Thymus (tissue), 11 donors: ENCODE results near the gene HIC1. TPM values are rescaled to one million over a fixed set of nuclear protein-coding genes. Genes with fewer than 3 reads are reported as not detected.

Experiments
- DNase-seq, 9 donors: peaks; one replicate each; pipeline ENCODE4 v3.0.0-alpha.2; 2013; ENCODE audit warnings: low spot score in 9 of 9, low read depth in 6 of 9, missing footprints in 1 of 9
- H3K27ac ChIP-seq, 2 donors: one replicate each; pipeline ENCODE4 v1.5.1; 2013; ENCODE audit warnings: control low read depth in 1 of 2, low read depth in 1 of 2, low read length in 1 of 2, mild to moderate bottlenecking in 1 of 2, moderate library complexity in 1 of 2
- H3K27me3 ChIP-seq, 2 donors: one replicate each; pipeline ENCODE4 v1.5.1; 2013; ENCODE audit warnings: low read length in 1 of 2; ENCODE audit not compliant: control insufficient read depth in 2 of 2, insufficient read depth in 1 of 2
- H3K36me3 ChIP-seq, 2 donors: one replicate each; pipeline ENCODE4 v1.5.1; 2013; ENCODE audit warnings: low read length in 1 of 2, mild to moderate bottlenecking in 1 of 2, moderate library complexity in 1 of 2; ENCODE audit not compliant: control insufficient read depth in 2 of 2, insufficient read depth in 2 of 2
- H3K4me1 ChIP-seq, 2 donors: one replicate each; pipeline ENCODE4 v1.5.1; 2013; ENCODE audit warnings: low read length in 2 of 2; ENCODE audit not compliant: control insufficient read depth in 2 of 2, insufficient read depth in 2 of 2
- H3K4me3 ChIP-seq, 2 donors: one replicate each; pipeline ENCODE4 v1.5.1; 2013; ENCODE audit warnings: low read length in 2 of 2, control low read depth in 1 of 2, mild to moderate bottlenecking in 1 of 2
- H3K9me3 ChIP-seq, 2 donors: one replicate each; pipeline ENCODE4 v1.5.1; 2013; ENCODE audit warnings: low read length in 1 of 2, mild to moderate bottlenecking in 1 of 2; ENCODE audit not compliant: control insufficient read depth in 2 of 2, insufficient read depth in 1 of 2
- WGBS: extraction: QIAGEN DNeasy Blood & Tissue Kit; methylation state at CpG from one replicate; pipeline ENCODE4 v1.1.7; 2013; 5-methylcytosine and 5-hydroxymethylcytosine counted together
- polyA plus RNA-seq: library from polyadenylated mRNA; stranded (reverse); fragments of 200-250 nt; gene quantifications from one replicate; pipeline ENCODE4 v1.2.3, GENCODE V29; 2013
- total RNA-seq: library from RNA; stranded (reverse); fragments of 120-200 nt; gene quantifications from one replicate; pipeline ENCODE4 v1.2.4, GENCODE V29; 2013
- donor health status: healthy.

Gene HIC1
- total and polyA plus RNA-seq, 2 donors = 4.2 to 11.8 TPM

DNA sequence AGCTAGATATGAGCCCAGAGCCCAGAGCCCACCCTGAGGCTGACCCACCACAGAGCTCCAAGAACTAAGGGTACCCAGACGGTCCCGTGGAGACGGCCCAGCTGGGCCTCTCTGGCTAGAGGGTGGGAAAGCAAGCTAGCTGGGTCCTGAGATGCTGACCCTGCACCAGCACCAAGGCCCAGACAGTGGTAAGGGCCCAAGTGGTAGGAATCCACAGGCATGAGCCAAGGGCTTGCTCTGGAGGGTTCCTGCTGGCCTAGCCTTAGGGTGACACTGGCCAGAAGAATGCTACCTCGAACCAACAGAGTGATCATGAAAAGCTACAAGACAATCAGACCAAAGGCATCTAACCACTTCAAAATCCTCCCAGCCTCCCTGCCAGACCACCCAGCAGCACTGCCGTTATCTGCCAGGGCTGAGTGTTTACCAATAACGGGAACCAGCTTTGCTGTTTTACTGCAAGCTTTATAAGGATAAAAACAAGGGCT, 13.2 kb downstream of the HIC1 start:
- H3K27ac ChIP-seq = peak overlapping the region; percentile 43 to 55
- no peaks in the 10 kb centered on the region for H3K27me3 ChIP-seq
- no peak for DNase-seq
- peaks cover 75 to 76% of the 10 kb centered on the region in 2 donors for H3K36me3 ChIP-seq
- H3K4me3 ChIP-seq = no peak overlapping the region
- H3K4me1 ChIP-seq = peaks cover 9 to 57% of the 10 kb centered on the region in 2 donors
- 81% methylated on average over 6 of the region's 6 CpGs for WGBS
- no peaks in the 10 kb centered on the region for H3K9me3 ChIP-seq

- H3K4me3 ChIP-seq = no peak overlapping the region
- 80% methylated on average over 15 of the region's 15 CpGs for WGBS
- H3K36me3 ChIP-seq = peaks cover 70 to 71% of the 10 kb centered on the region in 2 donors
- H3K27me3 ChIP-seq = no peaks in the 10 kb centered on the region
- H3K9me3 ChIP-seq = no peaks in the 10 kb centered on the region
- no peak overlapping the region for H3K27ac ChIP-seq
- no peak for DNase-seq
- H3K4me1 ChIP-seq = peaks cover 9 to 55% of the 10 kb centered on the region in 2 donors
Observed at GRCh38 chr17:2068519-2069051, 13.7 kb downstream of the HIC1 start.

DNA sequence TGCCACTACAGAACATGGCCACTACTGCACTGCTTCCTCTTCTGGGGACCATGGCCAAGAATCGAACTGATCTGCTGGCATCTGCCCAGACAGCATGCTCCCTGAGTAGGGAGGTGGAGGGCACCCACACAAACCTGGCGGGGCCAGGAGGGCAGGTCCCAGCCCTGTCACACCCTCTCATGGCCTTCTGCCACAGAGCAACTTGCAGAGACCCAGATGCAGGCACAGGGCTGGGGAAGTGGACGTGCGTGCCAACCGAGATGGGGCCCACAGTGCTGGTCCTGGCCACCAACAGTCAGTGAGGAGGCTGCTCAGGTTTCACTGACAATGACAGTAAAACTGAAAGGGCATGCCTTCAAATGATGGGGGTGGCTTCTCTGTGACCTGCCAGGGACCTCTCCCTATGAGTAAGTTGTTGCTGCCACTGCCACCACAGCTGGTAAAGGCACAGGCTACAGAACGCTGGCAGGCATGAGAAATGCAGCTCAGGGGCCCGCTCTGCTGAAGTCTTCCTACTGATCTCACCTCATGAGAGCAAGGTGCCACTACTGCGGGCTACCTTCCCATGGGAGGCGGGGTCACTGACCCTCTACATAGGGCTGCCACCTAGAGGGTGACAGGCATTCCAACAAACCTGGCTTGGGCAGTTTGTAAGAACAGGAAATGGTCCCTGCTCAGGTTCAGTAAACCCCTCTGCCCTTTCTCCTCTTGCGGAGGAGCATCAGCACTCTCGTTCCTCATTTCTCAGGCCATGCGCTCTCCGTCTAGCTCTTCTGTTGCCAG, 15.5 kb downstream of the HIC1 start:
- no peaks in the 10 kb centered on the region for H3K27me3 ChIP-seq
- no peaks in the 10 kb centered on the region for H3K9me3 ChIP-seq
- no peak overlapping the region for H3K4me3 ChIP-seq
- no peak for DNase-seq
- no peak overlapping the region for H3K27ac ChIP-seq
- H3K36me3 ChIP-seq = peaks cover 52 to 57% of the 10 kb centered on the region in 2 donors
- peaks cover 9 to 46% of the 10 kb centered on the region in 2 donors for H3K4me1 ChIP-seq
- 93% methylated on average over 13 of the region's 13 CpGs for WGBS

DNA sequence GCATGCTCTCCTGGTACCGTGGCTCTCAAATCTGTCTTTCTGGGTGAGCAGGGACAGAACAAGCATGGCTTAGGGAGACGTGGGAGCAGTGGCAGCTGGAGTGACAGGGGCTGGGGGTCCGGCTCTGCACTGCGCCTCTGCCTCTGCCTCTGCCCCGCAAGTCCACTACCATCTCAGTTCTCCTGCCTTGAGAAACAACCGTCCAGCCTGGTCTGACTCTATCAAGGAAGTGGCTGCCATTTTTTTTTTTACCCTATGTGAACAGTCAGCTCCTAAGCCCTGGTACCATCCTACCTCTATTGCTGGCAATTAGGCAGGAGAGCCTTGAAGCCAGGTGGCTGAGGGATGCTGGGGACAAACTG, 16.1 kb downstream of the HIC1 start:
- H3K27ac ChIP-seq = peak overlapping the region in 1 of 2 donors; percentile 40
- peaks cover 49 to 57% of the 10 kb centered on the region in 2 donors for H3K36me3 ChIP-seq
- H3K9me3 ChIP-seq = no peaks in the 10 kb centered on the region
- H3K4me3 ChIP-seq = no peak overlapping the region
- H3K27me3 ChIP-seq = no peaks in the 10 kb centered on the region
- no peak for DNase-seq
- peaks cover 9 to 47% of the 10 kb centered on the region in 2 donors for H3K4me1 ChIP-seq
- WGBS = 95% methylated on average over 6 of the region's 6 CpGs

DNA sequence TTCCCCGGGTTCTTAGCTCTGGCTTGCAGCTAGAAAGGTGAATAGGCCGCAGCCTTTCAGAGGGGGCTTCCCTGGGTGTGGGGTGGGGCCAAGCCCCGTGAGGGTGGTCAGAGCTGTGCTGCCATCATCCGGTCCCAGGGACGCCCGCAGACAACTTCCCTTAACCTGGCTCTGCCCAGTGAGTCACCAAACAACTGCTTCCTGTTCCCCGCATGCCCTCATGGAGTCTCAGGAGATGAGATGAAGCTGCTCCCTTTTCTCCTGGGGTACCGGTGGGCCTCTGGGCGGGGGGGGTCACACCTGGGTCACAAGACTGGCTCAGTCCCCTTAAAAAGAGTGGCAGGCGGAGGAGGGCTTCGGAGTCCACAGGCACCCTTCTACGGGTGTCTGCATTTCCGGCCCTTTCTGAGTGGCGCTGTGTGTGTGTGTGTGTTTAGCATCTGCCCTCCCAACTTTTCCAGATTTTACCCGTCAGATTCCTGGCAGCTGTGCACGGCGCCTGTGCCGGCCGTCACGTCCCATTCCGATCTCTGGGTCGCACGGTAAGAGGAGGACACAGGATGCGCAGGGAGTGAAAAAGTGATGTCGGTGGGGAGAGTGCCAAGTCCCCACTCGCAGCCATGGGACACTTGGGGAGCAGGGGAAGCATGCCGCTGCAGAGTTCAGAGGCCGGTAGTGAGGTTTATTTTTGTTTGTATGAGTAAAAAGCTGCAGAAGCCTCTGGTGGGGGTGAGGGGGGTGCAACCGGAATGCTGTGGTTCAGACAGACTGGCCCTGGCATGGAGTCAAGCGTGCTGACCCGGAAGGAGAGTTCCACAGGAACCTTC, 16.8 kb downstream of the HIC1 start:
- peaks cover 45 to 54% of the 10 kb centered on the region in 2 donors for H3K36me3 ChIP-seq
- H3K9me3 ChIP-seq = no peaks in the 10 kb centered on the region
- peak overlapping the region in 1 of 2 donors; percentile 46 for H3K27ac ChIP-seq
- H3K27me3 ChIP-seq = no peaks in the 10 kb centered on the region
- H3K4me3 ChIP-seq = no peak overlapping the region
- 95% methylated on average over 31 of the region's 31 CpGs for WGBS
- peaks cover 9 to 52% of the 10 kb centered on the region in 2 donors for H3K4me1 ChIP-seq
- DNase-seq = no peak

DNA sequence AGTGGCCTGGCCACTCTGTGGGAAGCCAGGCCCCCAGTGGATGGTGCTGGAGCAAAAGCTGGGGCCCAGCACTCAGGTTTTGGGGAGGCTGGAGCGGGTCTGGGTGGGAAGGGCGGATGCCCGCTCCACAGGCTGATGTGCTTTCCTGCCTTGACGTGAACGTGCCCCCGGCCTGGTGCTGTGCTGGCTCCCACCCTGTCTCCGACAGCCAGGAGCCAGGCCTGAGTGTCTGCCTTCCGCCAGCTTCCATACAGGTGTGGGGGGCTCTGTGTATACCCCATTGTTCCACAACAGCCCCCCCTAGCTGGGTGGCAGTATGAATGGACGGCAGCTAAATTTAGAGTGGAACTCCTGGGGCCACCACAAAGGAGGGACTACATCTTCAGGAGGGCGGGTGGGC, 20.0 kb downstream of the HIC1 start:
- no peak for DNase-seq
- peaks cover 0 to 40% of the 10 kb centered on the region in 2 donors for H3K4me1 ChIP-seq
- WGBS = 90% methylated on average over 10 of the region's 10 CpGs
- H3K27ac ChIP-seq = no peak overlapping the region
- no peak overlapping the region for H3K4me3 ChIP-seq
- no peaks in the 10 kb centered on the region for H3K9me3 ChIP-seq
- peaks cover 47 to 51% of the 10 kb centered on the region in 2 donors for H3K36me3 ChIP-seq
- H3K27me3 ChIP-seq = no peaks in the 10 kb centered on the region

DNA sequence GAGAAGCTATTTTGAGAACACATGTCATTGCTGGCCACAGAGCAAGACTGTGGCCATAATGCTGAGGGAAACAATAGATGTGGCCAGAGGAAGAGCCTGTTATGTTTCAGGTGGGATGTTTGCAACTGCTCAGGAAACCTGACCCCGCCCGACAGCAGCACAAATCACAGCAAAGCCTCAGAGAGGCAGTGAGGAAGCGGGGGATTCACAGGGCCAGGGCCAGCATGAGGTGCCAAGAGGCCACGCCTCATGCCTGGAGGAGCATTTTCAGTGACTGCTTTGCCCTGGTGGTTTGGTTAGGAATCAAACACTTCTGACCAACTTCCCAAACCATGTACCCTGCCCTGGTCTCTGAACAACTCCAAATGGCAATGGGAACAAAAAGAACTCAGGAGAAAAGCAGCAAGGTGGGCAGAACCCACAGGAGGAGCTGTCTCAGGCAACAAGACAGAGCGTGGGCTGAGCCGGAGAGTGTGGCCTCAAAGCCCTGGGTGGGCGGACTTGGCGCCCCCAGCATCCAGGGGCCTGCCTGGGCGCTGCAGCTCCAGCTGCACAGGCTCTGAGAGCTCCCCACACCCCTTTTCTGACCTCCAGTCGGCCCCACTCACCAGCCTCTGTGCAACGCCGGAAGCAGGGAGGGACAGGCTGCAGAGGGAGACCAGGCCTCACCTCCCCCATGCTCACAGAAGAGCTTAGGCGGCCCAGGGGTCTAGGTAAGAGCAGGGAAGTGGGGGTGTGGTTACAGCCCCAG, 20.6 kb downstream of the HIC1 start:
- Histone ChIP-seq H3K4me1 (peaks cover 0 to 37% of the 10 kb centered on the region in 2 donors), H3K36me3 (peaks cover 47 to 49% of the 10 kb centered on the region in 2 donors), H3K9me3 (no peaks in the 10 kb centered on the region), H3K4me3 (no peak overlapping the region), H3K27ac (peak overlapping the region; percentile 58 to 65), H3K27me3 (no peaks in the 10 kb centered on the region)
- no peak for DNase-seq
- 82% methylated on average over 13 of the region's 13 CpGs for WGBS

DNA sequence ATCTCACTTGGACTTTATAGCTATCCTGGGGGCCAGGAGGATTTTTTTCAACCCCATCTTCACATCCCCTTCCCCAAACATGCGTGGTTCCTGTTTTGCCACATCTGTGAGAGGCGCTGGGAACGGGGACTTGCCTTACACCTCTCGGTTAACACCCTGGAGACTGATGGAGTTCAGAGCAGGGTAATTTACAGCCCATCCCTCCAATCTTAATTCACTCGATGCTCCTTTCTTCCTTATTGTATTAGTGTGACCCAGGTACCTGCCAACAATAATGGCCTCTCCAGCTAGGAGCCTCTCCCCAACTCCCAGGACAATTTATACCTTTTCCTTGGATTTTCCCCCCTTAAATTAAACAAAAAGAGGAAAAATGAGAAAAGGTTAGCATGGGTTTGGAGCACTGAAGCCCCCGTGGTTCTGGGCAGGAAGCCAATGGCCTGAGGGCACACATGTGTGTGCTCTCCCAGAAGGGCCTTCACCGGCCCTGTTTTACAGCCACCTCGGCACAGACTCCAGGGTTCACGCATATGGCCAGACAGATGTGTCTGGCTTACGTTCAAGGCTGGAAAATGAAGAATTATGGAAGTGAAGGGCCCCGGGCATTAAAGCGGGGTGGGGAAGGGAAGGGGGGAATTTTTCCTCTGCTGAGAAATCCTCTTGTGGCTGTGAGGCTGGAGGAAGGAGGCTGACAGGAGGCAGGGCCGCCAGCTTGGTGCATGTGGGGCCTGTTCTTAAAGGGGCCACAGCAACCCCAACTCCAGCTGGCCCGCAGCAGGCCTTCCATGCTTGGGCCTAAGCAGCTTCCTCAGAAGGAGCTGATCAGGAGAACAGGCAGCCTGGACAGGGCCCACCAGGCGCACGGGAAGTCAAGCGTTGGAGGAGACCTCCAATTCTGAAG, 21.4 kb downstream of the HIC1 start:
- Histone ChIP-seq H3K36me3 (peaks cover 44 to 52% of the 10 kb centered on the region in 2 donors), H3K27ac (peak overlapping the region; percentile 53 to 65), H3K4me3 (no peak overlapping the region), H3K9me3 (no peaks in the 10 kb centered on the region), H3K4me1 (peaks cover 0 to 33% of the 10 kb centered on the region in 2 donors), H3K27me3 (no peaks in the 10 kb centered on the region)
- no peak for DNase-seq
- WGBS = 83% methylated on average over 17 of the region's 17 CpGs
